HL-60 (cell line): ENCODE measurements around the gene BTG4.

ENCODE experiments used
- DNase-seq, 2 experiments: peaks; one replicate each; pipeline ENCODE4 v3.0.0-alpha.2; 2010 to 2020; ENCODE audit warnings: low read depth in 1 of 2, low spot score in 1 of 2
- H3K27ac ChIP-seq: fragments of 250-450 bp; sonication (Bioruptor Pico); replicated peaks from 2 replicates; pipeline ENCODE4 v1.5.1; 2020; ENCODE audit warnings: mild to moderate bottlenecking, moderate library complexity
- H3K27me3 ChIP-seq: fragments of 250-450 bp; sonication (Bioruptor Pico); 2 replicates; pipeline ENCODE4 v1.5.1; 2021; ENCODE audit warnings: mild to moderate bottlenecking, moderate library complexity; ENCODE audit not compliant: insufficient read depth, poor library complexity, severe bottlenecking
- H3K4me3 ChIP-seq: replicated peaks from 2 replicates; pipeline ENCODE4 v1.5.1; 2011; ENCODE audit warnings: mild to moderate bottlenecking, control low read depth, low read length; ENCODE audit not compliant: insufficient read depth
- GABPA ChIP-seq: IDR thresholded peaks from 2 replicates; pipeline ENCODE4 v1.6.1; 2012; ENCODE audit warnings: low read depth
- POLR2AphosphoS5 ChIP-seq: IDR thresholded peaks from 2 replicates; pipeline ENCODE4 v1.6.1; 2012; ENCODE audit warnings: low read depth
- SPI1 ChIP-seq: IDR thresholded peaks from 2 replicates; pipeline ENCODE4 v1.6.1; 2012; ENCODE audit warnings: low read depth, mild to moderate bottlenecking, borderline replicate concordance
- TF ChIP-seq, protein P1 (sequence below): IDR thresholded peaks from one replicate; pipeline ENCODE4 v1.5.1; 2011; ENCODE audit warnings: low read length, control low read depth, inconsistent platforms; ENCODE audit not compliant: insufficient read depth
- TF ChIP-seq, protein P2 (sequence below): IDR thresholded peaks from 2 replicates; pipeline ENCODE4 v1.6.1; 2012; ENCODE audit warnings: low read depth; ENCODE audit not compliant: insufficient replicate concordance

Gene BTG4

DNA sequence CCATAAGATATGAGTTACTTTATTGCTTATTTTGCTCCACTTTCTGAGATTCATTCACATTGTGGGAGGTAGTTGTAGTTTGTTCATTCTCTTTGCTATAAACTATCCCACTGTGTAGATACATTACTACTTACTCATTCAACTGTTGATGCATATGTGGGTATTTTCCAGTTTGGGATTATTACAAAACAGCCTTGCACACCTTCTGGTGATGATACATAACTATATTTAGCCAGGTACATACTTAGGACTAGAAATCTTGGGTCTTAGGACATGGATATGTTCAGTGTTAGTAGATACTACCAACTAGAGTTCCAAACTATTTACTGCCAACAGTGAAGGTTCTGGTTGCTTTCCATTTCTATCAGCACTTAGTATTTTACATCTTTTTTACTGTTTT lies 37.8 kb downstream of the BTG4 start:
- no peak for DNase-seq
- H3K27ac ChIP-seq = no peak overlapping the region
- TF ChIP-seq GABPA = no peak
- TF ChIP-seq, protein P1, sequence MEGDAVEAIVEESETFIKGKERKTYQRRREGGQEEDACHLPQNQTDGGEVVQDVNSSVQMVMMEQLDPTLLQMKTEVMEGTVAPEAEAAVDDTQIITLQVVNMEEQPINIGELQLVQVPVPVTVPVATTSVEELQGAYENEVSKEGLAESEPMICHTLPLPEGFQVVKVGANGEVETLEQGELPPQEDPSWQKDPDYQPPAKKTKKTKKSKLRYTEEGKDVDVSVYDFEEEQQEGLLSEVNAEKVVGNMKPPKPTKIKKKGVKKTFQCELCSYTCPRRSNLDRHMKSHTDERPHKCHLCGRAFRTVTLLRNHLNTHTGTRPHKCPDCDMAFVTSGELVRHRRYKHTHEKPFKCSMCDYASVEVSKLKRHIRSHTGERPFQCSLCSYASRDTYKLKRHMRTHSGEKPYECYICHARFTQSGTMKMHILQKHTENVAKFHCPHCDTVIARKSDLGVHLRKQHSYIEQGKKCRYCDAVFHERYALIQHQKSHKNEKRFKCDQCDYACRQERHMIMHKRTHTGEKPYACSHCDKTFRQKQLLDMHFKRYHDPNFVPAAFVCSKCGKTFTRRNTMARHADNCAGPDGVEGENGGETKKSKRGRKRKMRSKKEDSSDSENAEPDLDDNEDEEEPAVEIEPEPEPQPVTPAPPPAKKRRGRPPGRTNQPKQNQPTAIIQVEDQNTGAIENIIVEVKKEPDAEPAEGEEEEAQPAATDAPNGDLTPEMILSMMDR = no peak
- no peak for TF ChIP-seq POLR2AphosphoS5
- no peak for TF ChIP-seq SPI1
- no peak overlapping the region for H3K4me3 ChIP-seq
- peaks cover 11% of the 10 kb centered on the region for H3K27me3 ChIP-seq

DNA sequence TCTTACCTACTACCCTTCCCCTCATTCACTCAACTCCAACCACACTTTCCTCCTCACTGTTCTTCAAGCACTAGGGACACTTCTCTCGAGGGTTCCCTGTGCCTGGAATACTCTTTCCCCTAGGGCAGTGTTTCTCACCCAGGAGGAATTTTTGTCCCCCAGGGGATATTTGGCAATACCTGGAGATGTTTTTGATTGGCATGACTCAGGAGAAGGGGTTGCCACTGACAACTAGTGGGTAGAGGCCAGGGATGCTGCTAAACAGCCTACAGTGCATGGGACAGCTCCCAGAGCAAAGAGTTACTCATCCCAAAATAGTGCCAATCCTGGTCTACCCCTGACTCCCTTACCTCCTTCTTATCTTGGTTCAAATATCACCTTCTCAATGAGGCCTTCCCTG lies 40.0 kb downstream of the BTG4 start:
- no peak for DNase-seq
- Histone ChIP-seq H3K4me3 (no peak overlapping the region), H3K27ac (no peak overlapping the region), H3K27me3 (peaks cover 10% of the 10 kb centered on the region)
- TF ChIP-seq SPI1 = no peak
- TF ChIP-seq, protein P1 = no peak
- TF ChIP-seq GABPA = no peak
- TF ChIP-seq POLR2AphosphoS5 = no peak
- TF ChIP-seq, protein P2, sequence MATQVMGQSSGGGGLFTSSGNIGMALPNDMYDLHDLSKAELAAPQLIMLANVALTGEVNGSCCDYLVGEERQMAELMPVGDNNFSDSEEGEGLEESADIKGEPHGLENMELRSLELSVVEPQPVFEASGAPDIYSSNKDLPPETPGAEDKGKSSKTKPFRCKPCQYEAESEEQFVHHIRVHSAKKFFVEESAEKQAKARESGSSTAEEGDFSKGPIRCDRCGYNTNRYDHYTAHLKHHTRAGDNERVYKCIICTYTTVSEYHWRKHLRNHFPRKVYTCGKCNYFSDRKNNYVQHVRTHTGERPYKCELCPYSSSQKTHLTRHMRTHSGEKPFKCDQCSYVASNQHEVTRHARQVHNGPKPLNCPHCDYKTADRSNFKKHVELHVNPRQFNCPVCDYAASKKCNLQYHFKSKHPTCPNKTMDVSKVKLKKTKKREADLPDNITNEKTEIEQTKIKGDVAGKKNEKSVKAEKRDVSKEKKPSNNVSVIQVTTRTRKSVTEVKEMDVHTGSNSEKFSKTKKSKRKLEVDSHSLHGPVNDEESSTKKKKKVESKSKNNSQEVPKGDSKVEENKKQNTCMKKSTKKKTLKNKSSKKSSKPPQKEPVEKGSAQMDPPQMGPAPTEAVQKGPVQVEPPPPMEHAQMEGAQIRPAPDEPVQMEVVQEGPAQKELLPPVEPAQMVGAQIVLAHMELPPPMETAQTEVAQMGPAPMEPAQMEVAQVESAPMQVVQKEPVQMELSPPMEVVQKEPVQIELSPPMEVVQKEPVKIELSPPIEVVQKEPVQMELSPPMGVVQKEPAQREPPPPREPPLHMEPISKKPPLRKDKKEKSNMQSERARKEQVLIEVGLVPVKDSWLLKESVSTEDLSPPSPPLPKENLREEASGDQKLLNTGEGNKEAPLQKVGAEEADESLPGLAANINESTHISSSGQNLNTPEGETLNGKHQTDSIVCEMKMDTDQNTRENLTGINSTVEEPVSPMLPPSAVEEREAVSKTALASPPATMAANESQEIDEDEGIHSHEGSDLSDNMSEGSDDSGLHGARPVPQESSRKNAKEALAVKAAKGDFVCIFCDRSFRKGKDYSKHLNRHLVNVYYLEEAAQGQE = no peak

DNA sequence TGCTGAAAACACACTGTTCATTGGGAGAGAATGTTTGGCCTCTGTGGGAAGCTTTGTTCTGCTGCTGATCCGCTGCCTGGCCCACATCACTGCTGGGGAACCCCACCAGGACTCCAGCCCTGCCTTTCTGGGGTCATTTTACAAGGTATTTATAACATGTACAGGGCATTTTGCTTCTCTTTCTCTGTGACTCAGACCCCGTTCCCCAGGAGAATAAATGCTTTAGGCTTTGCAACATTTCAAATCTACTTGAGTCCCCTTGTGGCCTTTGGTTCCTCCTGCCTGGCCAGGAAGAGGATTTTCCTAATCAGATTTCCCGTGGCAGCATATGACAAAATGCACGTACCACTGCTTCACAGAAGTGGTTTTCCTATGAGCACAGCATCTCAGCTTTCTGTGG lies 43.0 kb downstream of the BTG4 start:
- no peak overlapping the region for H3K27ac ChIP-seq
- no peak for DNase-seq
- H3K27me3 ChIP-seq = peaks cover 7% of the 10 kb centered on the region
- TF ChIP-seq, protein P2 = no peak
- TF ChIP-seq, protein P1 = no peak
- TF ChIP-seq GABPA = no peak
- no peak for TF ChIP-seq SPI1
- no peak overlapping the region for H3K4me3 ChIP-seq

DNA sequence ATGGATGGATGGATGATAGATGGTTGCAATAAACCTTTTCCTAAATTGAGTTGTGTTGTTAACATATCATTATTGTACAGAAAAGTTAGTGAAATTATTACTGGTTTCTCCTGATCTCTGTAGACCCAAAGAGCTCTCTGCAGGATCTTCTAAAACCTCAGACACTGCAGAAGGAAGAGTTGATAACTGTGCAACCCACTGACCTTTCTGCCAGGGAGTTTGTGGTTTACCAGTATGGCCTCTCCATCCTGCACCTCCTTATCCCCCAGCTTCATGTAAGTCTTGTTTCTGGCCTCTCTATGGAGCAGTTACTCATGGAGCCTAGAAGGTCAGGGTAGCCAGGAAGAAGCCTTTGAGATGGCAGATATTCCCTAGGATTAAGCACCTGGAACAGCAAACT lies 45.6 kb downstream of the BTG4 start:
- no peak overlapping the region for H3K4me3 ChIP-seq
- DNase-seq = no peak
- H3K27me3 ChIP-seq = peaks cover 6% of the 10 kb centered on the region
- no peak overlapping the region for H3K27ac ChIP-seq
- TF ChIP-seq, protein P2 = no peak
